Left lung (tissue), 10 donors: ENCODE results near the gene SHQ1. TPM values are rescaled to one million over a fixed set of nuclear protein-coding genes. Genes with fewer than 3 reads are reported as not detected.

Source experiments
- ATAC-seq: fragments of 200-7000 bp; cut with Tn5 transposase; one replicate; pipeline ENCODE4 v1.9.1; 2020; ENCODE audit warnings: moderate library complexity
- DNase-seq, 4 donors: peaks; one replicate each; pipeline ENCODE4 v3.0.0-alpha.2; 2013 to 2020
- H3K27ac ChIP-seq, 2 donors: fragments of 200-600 bp; sonication (generic) in 1 of 2; one replicate each; pipeline versions ENCODE4 v1.5.0 to v1.8.0; 2020 to 2021
- H3K27me3 ChIP-seq, 2 donors: fragments of 200-600 bp; sonication (generic) in 1 of 2; one replicate each; pipeline versions ENCODE4 v1.5.0 to v1.8.0; 2020 to 2021
- H3K36me3 ChIP-seq, 2 donors: fragments of 200-600 bp; sonication (generic) in 1 of 2; one replicate each; pipeline versions ENCODE4 v1.5.0 to v1.8.0; 2020 to 2021
- H3K4me1 ChIP-seq, 2 donors: fragments of 200-600 bp; one replicate each; pipeline ENCODE4 v1.8.0; 2021
- H3K4me3 ChIP-seq, 2 donors: fragments of 200-600 bp; sonication (generic) in 1 of 2; one replicate each; pipeline versions ENCODE4 v1.5.0 to v1.8.0; 2020 to 2021; ENCODE audit warnings: mild to moderate bottlenecking in 1 of 2
- H3K9me3 ChIP-seq, 2 donors: fragments of 200-600 bp; sonication (generic) in 1 of 2; one replicate each; pipeline versions ENCODE4 v1.5.0 to v1.8.0; 2020 to 2021
- CTCF ChIP-seq, 2 donors: fragments of 200-600 bp; sonication (generic) in 1 of 2; IDR thresholded peaks; one replicate each; pipeline versions ENCODE4 v1.5.0 to v1.8.0; 2021; ENCODE audit warnings: antibody characterized with exemption in 2 of 2
- intact Hi-C, 2 donors: fragments of 100-400 bp; cut with DNase I; formaldehyde crosslinking; loops; one replicate each; pipeline versions ENCODE4 v1.11.2 to v1.14.2; 2022
- polyA plus RNA-seq, 6 donors: library from polyadenylated mRNA; unstranded; fragments of 120-200 nt; gene quantifications; one replicate each; pipeline ENCODE4 v1.2.1, GENCODE V29; 2013; ENCODE audit not compliant: insufficient read length in 6 of 6
- total RNA-seq, 2 donors: library from RNA; stranded (reverse); fragmentation: NEBNext Ultra II Directional; extraction: Animal tissue kit (Norgen Biotek cat#: 25700); gene quantifications; one replicate each; pipeline ENCODE4 v1.2.1, GENCODE V29; 2021
- donor health status: DM: no; HTN: yes; CAD: no.
- donor health status: DM: no; HTN: no; CAD: no.

SHQ1 gene
- total and polyA plus RNA-seq, 8 donors = 18.3 to 25.7 (median 21.1) TPM

- H3K27ac ChIP-seq = no peak overlapping the region
- H3K4me3 ChIP-seq = no peak overlapping the region
- DNase-seq = no peak
- no peak for TF ChIP-seq CTCF (IDR thresholded peaks at IDR 0.05)
- intact Hi-C loops = no loop called here
- H3K4me1 ChIP-seq = no peaks in the 10 kb centered on the region
- ATAC-seq = no peak
- H3K9me3 ChIP-seq = peaks cover 0 to 17% of the 10 kb centered on the region in 2 donors
- H3K27me3 ChIP-seq = no peaks in the 10 kb centered on the region
- H3K36me3 ChIP-seq = no peaks in the 10 kb centered on the region
These were observed 119.2 kb downstream of the SHQ1 start for GRCh38 chr3:72728958-72729467.

DNA sequence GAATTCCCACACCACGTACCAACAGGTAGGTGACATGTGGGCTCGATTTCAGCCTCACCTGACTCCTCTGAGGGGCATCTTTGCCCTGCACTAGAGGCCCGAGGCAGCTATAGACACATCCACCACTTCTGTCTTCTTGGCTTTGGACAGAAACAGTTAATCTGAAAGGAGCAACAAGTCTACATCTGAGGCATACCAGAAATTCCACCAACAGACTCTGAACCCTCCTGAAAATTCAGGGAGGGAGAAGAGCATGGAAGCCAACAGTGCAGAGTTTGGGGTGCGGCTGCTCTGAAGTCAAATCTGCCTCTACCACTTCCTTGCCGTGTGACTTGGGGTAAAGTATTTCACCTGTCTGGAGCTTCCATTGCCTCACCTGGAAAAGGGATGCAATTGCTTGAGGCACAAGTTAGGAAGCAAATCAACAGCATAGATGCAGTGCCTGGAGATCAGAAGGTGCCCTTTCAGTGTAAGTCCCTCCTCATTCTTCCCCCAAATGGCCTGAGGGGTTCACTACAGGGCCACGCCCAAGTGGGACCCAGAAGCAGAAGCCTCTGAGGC, 119.8 kb downstream of the SHQ1 start:
- Histone ChIP-seq H3K36me3 (no peaks in the 10 kb centered on the region), H3K4me1 (no peaks in the 10 kb centered on the region), H3K27ac (no peak overlapping the region), H3K4me3 (no peak overlapping the region), H3K9me3 (peaks cover 0 to 12% of the 10 kb centered on the region in 2 donors), H3K27me3 (no peaks in the 10 kb centered on the region)
- DNase-seq (no peak), ATAC-seq (no peak)
- intact Hi-C loops = no loop called here
- TF ChIP-seq CTCF (IDR thresholded peaks at IDR 0.05) = no peak

DNA sequence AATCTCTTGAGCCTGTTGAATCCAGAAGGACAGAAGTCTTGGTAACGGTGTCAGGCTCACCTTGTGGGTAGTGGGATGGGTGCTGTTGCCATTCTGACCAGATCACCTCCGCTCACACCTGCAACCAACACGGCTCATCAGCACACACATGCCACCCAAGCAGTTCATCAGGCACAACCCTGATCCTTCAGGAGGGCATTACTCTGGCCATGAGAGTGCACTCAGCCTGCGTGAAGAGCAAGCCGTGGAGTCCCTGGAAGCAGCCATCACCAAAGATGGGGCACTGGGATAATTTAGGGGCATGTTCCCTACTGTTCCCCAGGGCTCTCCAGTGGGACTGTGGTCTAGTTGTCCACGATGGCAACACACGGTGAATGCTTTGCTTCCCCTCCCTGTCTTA, 120.5 kb downstream of the SHQ1 start:
- intact Hi-C loops = no loop called here
- no peak for ATAC-seq
- TF ChIP-seq CTCF (IDR thresholded peaks at IDR 0.05) = no peak

GRCh38 chr3:72727172-72727571, 121.1 kb downstream of the SHQ1 start:
- intact Hi-C loops = no loop called here
- H3K27ac ChIP-seq = no peak overlapping the region
- DNase-seq (no peak), ATAC-seq (no peak)
- H3K4me1 ChIP-seq = no peaks in the 10 kb centered on the region
- no peak for TF ChIP-seq CTCF (IDR thresholded peaks at IDR 0.05)
- H3K36me3 ChIP-seq = no peaks in the 10 kb centered on the region
- peaks cover 0 to 4% of the 10 kb centered on the region in 2 donors for H3K9me3 ChIP-seq
- H3K27me3 ChIP-seq = no peaks in the 10 kb centered on the region
- no peak overlapping the region for H3K4me3 ChIP-seq

More for the DNA sequence above, 120.5 kb downstream of the SHQ1 start:
- H3K4me1 ChIP-seq = no peaks in the 10 kb centered on the region
- H3K4me3 ChIP-seq = no peak overlapping the region
- peaks cover 0 to 5% of the 10 kb centered on the region in 2 donors for H3K9me3 ChIP-seq
- H3K27ac ChIP-seq = no peak overlapping the region
- H3K36me3 ChIP-seq = no peaks in the 10 kb centered on the region
- no peaks in the 10 kb centered on the region for H3K27me3 ChIP-seq
- DNase-seq = no peak

- Histone ChIP-seq H3K9me3 (no peaks in the 10 kb centered on the region), H3K36me3 (no peaks in the 10 kb centered on the region), H3K27ac (no peak overlapping the region), H3K4me1 (no peaks in the 10 kb centered on the region), H3K4me3 (no peak overlapping the region), H3K27me3 (no peaks in the 10 kb centered on the region)
- no peak for TF ChIP-seq CTCF (IDR thresholded peaks at IDR 0.05)
- DNase-seq = no peak
- no peak for ATAC-seq
- intact Hi-C loops = no loop called here
These were observed 123.0 kb downstream of the SHQ1 start for GRCh38 chr3:72725229-72725628.
